Progenitor cell of endocrine pancreas (in vitro differentiated cells): ENCODE measurements around the gene IVD. TPM values are rescaled to one million over a fixed set of nuclear protein-coding genes. Genes with fewer than 3 reads are reported as not detected.

ENCODE experiments used
- DNase-seq: peaks from one replicate; pipeline ENCODE4 v3.0.0; 2021; ENCODE audit warnings: low spot score; ENCODE audit not compliant: unreplicated experiment
- H3K27ac Mint-ChIP-seq: 2 replicates; pipeline ENCODE4 v1.8.0; 2021; ENCODE audit warnings: mild to moderate bottlenecking, moderate library complexity, mixed read lengths
- H3K27me3 Mint-ChIP-seq: 2 replicates; pipeline ENCODE4 v1.8.0; 2021; ENCODE audit warnings: mixed read lengths
- H3K36me3 Mint-ChIP-seq: 2 replicates; pipeline ENCODE4 v1.8.0; 2022; ENCODE audit warnings: mixed read lengths; ENCODE audit not compliant: insufficient read depth
- H3K4me1 Mint-ChIP-seq: 2 replicates; pipeline ENCODE4 v1.8.0; 2021; ENCODE audit warnings: low read depth, mixed read lengths
- H3K4me3 Mint-ChIP-seq: 2 replicates; pipeline ENCODE4 v1.8.0; 2021; ENCODE audit warnings: low read depth, mild to moderate bottlenecking, moderate library complexity, mixed read lengths
- H3K9me3 Mint-ChIP-seq: 2 replicates; pipeline ENCODE4 v1.8.0; 2021; ENCODE audit warnings: low read depth, mixed read lengths
- total RNA-seq: library from RNA; stranded (reverse); gene quantifications from 2 replicates; pipeline ENCODE4 v1.2.1, GENCODE V29; 2021
- TF ChIP-seq, protein P1 (sequence below): fragments of 200-600 bp; sonication (generic); IDR thresholded peaks from one replicate; pipeline ENCODE4 v1.5.0; 2021; ENCODE audit warnings: antibody characterized with exemption, mild to moderate bottlenecking; ENCODE audit not compliant: unreplicated experiment

IVD gene
- total RNA-seq, 1 donor from 2014 or later, result 82.0 TPM

DNA sequence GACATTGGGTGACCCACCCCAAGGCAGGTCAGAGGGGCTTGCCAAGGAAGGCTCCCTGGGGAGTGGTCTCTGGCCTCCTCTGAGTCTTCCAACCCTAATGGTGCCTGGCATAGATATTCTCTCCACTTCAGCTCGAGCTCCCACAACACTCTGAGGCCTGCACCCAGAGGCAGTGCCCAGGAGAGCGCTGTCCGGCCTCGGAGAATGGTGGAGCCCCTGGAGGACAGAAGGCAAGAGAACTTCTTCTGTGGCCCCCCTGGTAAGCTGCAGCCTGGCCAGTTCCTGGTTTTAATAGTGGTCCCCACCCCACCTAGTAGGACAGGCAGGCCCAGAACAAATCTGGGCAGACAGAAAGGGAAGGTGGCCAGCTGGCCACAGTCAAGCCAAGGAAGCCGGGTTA, 40.6 kb upstream of the IVD start:
- Mint-ChIP-seq H3K4me1 (no peaks in the 10 kb centered on the region), H3K9me3 (no peaks in the 10 kb centered on the region), H3K4me3 (no peak overlapping the region), H3K27me3 (peaks cover 74% of the 10 kb centered on the region), H3K36me3 (no peaks in the 10 kb centered on the region), H3K27ac (no peak overlapping the region)
- TF ChIP-seq, protein P1, sequence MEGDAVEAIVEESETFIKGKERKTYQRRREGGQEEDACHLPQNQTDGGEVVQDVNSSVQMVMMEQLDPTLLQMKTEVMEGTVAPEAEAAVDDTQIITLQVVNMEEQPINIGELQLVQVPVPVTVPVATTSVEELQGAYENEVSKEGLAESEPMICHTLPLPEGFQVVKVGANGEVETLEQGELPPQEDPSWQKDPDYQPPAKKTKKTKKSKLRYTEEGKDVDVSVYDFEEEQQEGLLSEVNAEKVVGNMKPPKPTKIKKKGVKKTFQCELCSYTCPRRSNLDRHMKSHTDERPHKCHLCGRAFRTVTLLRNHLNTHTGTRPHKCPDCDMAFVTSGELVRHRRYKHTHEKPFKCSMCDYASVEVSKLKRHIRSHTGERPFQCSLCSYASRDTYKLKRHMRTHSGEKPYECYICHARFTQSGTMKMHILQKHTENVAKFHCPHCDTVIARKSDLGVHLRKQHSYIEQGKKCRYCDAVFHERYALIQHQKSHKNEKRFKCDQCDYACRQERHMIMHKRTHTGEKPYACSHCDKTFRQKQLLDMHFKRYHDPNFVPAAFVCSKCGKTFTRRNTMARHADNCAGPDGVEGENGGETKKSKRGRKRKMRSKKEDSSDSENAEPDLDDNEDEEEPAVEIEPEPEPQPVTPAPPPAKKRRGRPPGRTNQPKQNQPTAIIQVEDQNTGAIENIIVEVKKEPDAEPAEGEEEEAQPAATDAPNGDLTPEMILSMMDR, result no peak
- no peak for DNase-seq

DNA sequence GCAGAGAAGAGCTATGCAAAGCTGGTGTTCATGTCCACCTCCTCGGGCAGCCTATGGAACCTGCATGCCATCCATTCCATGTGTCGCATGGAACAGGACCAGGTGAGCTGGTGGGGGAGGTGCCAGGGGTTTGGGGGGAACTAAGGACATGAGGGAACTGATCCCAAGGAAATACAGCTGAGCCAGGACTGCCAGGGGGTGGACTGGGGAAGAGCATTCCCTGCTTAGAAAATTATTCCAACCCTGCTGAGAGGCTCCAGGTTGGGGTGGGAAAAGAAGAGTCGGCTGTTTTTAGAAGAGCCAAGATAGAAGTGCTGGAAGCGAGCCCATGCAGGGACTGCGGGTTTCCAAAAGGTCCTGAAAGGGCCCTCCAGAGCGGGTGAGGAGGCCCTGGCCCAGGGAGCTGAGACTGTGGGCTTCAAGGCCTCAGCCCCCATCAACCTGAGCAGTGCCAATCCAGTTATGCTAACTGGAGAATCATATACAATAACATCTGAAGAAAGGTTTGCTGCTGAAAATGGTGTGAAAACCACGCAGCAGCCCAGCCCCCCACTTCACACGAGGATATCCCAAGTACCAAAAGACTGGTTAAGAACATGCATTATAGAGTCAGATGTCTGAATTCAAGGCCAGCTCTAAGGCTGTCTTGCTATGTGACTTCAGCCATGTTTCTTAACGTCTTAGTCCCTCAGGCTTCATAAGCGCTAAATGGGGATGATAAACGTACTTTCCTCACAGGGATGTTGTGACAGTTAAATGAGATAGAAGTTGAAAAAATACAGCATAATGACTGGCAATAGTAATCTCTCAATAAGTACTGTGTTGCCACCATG, 39.8 kb upstream of the IVD start:
- peaks cover 70% of the 10 kb centered on the region for H3K27me3 Mint-ChIP-seq
- no peak overlapping the region for H3K4me3 Mint-ChIP-seq
- H3K9me3 Mint-ChIP-seq, result no peaks in the 10 kb centered on the region
- H3K4me1 Mint-ChIP-seq, result no peaks in the 10 kb centered on the region
- TF ChIP-seq, protein P1, result no peak
- H3K27ac Mint-ChIP-seq, result no peak overlapping the region
- H3K36me3 Mint-ChIP-seq, result no peaks in the 10 kb centered on the region
- DNase-seq, result no peak

DNA sequence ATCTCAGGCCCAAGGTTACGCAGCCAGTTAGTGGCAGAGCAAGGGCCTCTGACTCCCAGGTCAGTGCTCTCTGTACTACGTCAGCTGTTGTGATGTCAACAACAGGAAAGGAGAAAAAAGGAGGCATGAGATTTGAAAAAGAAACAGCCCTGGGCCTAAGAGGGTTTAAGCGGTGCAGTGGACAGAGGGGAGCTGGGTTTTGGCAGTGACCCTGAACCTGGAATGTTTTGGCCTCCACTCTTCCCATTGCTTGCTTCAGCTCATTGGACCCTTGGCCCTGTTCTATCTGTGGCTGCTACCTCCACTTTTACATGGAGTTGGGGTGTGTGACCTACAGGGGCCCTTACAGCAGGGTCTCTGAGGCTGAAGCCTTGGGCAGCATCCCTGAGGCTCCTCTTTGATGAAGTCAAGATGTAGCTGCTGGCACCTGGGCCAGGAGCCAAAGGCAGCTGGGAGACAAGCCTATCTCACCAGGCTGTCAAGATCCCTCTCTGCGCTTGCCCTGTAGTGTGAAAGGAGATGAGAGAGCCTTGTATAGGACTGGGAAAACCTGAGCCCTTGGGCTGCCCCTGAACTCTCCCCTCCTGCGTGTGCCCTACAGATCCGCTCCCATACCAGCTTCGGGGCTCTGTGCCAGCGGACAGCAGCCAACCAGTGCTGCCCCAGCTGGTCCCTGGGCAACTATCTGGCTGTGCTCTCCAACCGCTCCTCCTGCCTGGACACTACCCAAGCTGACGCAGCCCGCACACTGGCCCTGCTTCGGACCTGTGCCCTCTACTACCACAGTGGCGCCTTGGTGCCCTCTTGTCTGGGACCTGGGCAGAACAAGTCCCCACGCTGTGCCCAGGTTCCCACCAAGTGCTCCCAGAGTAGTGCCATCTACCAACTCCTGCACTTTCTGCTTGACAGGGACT, 38.9 kb upstream of the IVD start:
- Mint-ChIP-seq H3K27ac (no peak overlapping the region), H3K27me3 (peaks cover 70% of the 10 kb centered on the region), H3K4me1 (no peaks in the 10 kb centered on the region), H3K4me3 (no peak overlapping the region), H3K36me3 (no peaks in the 10 kb centered on the region), H3K9me3 (no peaks in the 10 kb centered on the region)
- TF ChIP-seq, protein P1, result no peak
- no peak for DNase-seq

DNA sequence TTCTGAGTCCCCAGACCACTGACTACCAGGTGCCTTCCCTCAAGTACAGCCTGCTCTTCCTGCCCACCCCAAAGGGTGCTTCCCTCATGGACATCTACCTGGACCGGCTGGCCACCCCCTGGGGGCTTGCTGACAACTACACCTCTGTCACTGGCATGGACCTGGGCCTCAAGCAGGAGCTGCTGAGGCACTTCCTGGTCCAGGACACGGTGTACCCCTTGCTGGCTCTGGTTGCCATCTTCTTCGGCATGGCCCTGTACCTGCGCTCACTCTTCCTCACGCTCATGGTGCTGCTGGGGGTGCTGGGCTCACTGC, 38.3 kb upstream of the IVD start:
- Mint-ChIP-seq H3K4me3 (no peak overlapping the region), H3K27me3 (peaks cover 70% of the 10 kb centered on the region), H3K27ac (no peak overlapping the region), H3K4me1 (no peaks in the 10 kb centered on the region), H3K36me3 (no peaks in the 10 kb centered on the region), H3K9me3 (no peaks in the 10 kb centered on the region)
- TF ChIP-seq, protein P1, result no peak
- no peak for DNase-seq
